ENCODE data around the gene PPM1F. TPM values are rescaled to one million over a fixed set of nuclear protein-coding genes. Genes with fewer than 3 reads are reported as not detected.
"Not testable (repeated sequence)": the region's sequence is repeated elsewhere in the genome, so short reads cannot be mapped to it uniquely, and the experiment has no call there.

The PPM1F gene
- total RNA-seq, 1 donor from 2014 or later = 30.3 TPM

DNA sequence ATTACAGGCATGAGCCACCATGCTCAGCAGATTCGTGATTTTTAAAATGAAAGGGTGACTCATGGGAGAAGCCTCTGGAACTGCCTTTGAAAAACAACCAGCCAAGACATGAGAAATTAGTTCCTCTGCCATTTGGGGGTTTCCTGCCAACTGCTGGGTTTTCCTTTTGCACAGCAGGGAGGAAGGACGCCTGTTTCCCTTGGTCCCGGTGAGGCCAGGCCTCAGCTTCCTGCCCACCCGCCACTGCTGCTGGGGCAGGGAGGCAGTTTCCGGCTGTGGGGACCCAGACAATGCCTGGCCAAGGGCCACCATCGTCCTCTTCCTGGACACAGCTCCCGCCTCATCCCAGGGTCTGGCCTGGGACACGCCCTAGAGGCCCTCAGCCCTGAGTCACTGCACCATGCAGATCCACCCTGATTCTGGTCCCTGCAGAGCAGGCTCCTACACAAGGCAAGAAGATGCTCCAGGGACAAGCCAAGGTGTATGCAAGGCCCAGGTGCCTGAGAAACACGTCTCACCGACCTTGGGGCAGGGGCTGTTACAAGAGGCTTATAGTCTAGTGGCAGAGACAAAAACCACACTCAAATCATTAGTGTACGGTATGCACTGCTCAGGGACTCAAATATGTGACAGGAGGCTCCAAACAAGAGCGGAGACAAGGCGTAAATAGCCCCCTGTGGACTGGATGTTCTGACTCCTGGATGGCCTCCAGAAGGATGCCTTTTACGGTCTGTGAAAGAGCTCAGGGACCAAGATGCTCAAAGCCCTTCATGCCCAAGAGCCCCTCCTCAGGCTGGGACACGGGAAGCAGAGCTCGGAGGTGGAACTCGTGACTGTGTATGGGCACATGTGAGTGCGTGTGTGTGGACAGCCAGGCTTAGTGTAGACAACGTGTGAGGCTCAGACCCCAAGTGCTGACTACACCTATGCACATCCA lies 10.0 kb downstream of the PPM1F start:
- DNase-seq (ENCODE audit: low read depth) = peak; percentile 83

DNA sequence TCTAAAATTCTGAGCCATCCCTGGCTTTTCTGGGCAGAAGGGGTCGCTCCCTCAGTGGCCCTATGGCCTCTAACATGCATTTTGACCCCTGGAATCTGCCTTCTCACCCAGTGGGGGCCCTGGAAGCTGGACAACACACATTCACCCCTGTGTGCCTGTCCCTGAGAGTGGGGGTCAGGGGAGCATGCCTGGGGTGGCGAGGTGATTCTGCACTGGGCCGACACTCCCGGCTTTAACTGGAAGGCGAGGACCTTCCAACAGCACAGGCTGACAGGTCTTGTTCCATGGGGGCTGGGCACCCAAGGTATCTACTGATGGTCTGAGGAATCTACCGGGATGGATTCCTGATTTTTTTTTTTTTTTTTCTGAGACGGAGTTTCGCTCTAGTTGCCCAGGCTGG lies 10.7 kb downstream of the PPM1F start:
- DNase-seq (ENCODE audit: low read depth) = no peak

DNA sequence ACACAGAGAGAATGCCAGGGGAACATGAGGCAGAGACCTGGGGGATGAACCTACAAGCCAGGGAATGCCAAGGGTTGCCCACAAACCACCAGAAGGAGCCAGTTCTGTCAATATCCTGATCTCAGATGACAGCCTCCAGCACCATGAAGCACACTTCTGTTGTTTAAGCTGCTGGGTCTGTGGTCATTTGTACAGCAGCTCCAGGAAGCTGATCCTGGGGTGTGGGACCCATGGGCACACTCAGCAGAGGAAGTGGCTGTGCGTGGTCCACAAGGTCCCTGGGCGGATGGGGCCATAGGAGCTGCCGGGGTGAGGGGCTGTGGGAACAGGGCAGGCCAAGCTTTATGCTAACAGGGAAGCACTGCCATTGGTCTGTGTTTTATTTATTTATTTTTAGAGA lies 12.1 kb downstream of the PPM1F start:
- DNase-seq (ENCODE audit: low read depth) = peak; percentile 31

DNA sequence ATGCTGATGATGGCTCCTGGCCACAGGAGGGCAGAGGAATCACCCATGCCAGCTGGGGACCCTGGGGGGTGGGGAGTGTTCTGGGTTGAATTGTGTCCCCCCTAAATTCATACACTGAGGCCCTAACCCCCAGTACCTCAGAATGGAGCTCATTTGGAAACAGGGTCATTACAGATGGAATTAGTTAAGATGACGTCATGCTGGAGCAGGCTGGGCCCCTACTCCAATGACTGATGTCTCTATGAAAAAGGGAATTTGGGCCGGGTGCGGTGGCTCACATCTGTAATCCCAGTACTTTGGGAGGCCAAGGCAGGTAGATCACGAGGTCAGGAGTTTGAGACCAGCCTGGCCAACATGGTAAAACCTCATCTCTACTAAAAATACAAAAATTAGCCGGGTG lies 12.7 kb downstream of the PPM1F start:
- not testable (repeated sequence) for DNase-seq (ENCODE audit: low read depth)

DNA sequence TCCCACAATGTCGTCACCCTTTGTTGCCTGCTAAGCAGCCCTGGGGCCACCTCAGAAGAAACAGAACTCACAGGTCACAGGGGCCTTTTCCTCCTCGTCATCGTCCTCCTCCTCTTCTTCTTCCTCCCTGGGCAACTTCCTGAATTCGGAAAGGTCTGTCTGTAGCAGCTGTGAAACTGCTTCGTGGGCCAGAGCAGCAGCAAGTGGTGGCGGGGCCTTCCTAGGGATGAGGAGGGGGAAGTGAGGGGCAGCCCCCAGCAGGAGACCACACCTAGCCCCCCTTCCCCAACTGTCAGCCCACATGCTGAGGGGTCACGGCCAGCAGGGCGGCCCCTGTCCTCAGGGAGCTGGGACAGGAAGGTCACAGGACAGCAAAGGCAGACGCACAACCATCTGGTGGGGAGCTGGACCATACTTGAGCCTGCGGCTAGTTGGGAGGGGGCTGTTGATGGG lies 13.2 kb downstream of the PPM1F start:
- no peak for DNase-seq (ENCODE audit: low read depth)

DNA sequence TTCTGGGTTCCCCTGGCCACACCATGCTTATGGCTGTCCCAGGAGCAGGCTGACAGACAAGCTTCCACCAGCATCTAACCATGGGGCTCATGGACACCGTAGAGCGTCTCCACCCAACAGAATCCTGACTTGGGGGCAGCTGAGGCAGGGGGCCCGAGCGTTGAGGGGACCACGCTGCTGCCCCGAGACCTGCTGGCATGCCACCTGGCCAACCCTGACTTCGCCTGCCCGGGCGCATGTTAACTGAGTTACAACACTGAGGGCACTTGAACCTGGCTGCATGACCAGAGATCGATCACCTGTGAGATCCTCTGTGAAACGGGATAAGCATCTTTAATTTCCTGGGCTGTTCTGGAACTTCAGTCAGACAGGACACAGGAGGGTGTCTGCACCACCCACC lies 13.7 kb downstream of the PPM1F start:
- DNase-seq (ENCODE audit: low read depth) = no peak

DNA sequence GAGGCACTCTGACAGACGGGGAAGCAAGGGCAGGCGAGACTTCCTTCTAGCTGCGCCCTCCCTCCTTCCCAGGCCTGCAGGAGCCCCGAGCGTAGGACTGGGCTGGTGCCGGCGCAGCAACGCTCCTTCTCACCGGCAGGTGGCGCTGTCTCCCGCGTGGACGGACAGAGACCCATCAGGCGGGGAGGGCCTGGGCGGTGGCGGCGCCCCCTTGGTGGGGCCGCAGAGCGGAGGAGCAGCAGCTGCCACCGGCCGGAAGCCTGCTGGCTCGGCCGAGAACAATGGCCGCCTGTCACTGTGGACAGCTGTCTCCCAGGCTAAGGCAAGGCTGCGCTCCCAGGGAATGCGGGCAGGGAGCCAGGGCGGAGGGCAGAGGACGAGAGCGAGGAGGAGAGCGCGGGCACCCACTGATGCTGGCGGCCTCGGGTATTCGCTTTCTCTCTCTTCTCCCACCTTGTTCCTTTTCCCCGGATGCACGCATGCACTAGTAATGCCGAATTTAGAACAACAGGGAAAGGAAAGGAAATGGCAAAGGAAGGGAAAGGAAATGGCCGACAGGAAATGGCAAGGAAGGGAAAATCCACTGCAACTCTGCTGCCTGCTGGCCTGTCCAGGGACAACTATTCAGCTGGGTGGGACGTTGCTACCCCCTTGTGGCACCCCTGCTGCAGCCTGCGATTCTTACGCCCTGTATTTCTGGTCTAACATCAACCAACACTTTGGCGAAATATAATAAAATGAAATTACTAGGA lies 14.4 kb downstream of the PPM1F start:
- DNase-seq (ENCODE audit: low read depth) = peak; percentile 76

DNA sequence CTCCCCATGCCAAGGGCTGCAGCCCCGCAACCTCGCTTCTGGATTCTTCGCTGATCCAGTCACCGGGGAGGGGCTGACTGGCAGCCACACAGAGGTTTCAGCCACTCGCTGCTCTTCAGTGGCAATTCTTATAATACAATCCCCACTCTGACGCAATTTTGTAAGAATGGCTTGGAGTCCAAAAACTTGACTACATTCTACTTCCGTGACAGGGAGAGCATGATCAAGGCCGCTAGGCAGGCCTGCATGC lies 14.9 kb downstream of the PPM1F start:
- peak; percentile 77 for DNase-seq (ENCODE audit: low read depth)

DNA sequence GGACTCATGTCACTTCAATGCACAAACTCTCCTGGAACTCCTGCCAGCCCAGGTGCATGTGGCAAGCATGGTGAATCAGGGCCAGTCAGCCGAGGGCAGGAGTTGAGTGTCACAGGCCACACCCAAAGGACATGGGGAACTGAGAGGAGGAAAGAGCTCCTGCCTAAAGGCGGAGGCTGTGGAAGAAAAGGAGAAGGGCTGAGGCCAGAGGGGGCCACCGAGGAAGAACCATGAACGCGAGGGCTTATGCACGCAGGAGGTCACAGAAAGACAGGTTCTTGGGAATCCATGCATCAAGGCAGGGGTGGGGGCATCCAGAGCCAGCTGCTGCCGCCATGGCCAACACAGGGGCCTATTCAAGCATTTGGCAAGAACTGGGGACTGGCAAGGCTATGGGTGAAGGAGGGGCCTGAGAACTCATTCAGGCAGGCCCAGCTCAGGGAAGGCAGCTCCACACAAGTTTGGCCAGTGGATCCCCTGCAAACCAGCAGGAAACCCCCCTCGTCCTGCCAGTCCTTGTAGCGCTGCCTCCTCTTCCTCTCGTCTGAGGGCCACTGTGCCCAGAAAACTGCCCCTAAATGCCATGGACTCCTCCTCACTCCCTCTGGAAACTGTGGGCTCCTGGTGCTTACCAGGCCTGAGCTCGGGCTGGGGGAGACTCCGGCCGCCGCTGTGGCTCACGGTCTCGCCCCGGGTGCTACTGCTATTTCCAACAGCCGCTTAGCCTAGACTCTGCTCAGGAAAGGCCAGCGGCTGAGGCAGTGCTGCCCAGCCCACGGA lies 15.4 kb downstream of the PPM1F start:
- DNase-seq (ENCODE audit: low read depth) = peak; percentile 15

DNA sequence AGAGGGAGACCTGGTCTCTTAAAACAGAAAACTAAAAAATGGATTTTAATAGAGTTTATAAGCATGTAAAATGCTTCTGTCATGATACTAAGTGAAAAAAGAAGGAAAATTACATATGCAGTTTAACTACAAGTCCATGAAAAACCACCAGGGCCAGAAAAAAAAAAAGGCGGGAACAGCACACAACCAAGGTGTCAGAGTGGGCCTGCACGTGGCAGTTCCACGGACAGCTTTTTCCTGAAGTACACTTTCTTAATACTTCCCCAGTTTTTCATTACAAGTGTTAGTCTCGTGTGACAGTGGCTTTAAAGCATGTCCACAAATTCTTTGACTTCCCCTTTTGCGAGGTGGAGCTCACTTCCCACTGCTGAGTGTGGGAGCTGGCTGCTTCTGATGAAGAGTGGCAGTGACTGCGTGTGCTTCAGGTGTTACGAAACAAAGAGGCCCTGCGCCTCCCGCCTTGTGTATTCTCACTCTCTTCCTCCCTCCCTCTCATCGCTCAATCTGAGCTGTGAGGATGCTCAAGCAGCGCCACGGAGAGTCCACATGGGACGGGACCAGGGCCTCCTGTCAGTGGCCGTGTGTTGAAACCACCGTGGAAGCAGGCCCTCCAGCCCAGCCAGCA lies 16.4 kb downstream of the PPM1F start:
- no peak for DNase-seq (ENCODE audit: low read depth)

DNA sequence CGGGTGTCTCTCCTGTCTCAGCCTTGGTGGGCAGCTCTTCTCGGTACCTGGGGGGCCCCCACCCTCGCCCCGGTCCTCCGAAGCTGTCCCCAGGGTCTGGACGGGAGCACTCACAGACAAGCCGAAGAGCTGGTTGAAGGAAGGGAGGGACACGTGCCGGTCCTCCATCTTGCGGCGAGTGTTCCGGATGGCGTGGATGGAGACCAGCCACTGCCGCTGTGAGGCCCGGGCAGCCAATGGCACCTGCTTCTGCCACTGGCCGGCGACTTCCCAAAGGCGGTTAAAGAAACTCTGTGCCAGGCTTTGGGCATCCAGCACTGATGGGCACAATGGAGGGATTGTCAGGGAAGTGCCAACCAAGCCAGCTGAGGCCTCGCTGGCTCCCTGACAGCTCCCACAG lies 18.7 kb downstream of the PPM1F start:
- no peak for DNase-seq (ENCODE audit: low read depth)

DNA sequence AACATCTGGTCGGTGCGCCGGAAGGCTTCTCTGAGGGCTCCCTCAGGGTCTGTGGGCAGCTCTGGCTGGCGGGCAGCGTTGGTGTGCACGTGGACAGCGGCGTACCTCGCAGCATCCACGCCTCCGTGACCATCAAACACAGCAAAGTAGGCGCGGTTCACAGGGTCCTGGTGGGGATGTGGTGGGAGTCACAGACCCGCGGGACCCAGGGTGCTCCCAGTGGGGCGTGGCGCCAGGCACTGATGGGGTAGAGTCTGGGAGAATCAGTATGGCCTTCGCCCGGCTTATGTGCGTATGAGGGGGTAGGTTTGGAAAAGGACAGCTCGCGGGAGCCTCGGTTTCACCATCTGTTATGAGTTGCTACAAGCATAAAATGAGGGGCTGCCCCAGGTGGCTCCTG lies 19.2 kb downstream of the PPM1F start:
- no peak for DNase-seq (ENCODE audit: low read depth)

DNA sequence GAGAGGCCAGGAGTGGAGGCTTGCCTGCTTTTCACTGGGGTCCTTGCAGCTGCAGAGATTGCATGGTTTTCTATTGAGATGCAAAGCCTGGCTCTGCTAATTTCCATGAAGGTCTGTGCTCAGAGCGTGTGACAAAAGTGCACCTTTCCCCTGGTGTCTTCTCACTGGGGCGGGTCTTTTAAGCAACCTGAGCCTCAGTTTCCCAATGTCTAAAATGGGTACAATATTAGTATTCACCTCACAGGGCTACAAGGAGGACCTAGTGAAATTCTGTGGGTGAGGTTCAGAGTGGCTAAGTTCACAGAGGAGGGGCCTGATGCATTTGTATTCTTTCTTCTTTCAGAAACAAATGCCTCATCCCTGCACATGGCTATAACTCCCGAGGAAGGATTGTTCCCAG lies 20.3 kb downstream of the PPM1F start:
- DNase-seq (ENCODE audit: low read depth) = no peak

DNA sequence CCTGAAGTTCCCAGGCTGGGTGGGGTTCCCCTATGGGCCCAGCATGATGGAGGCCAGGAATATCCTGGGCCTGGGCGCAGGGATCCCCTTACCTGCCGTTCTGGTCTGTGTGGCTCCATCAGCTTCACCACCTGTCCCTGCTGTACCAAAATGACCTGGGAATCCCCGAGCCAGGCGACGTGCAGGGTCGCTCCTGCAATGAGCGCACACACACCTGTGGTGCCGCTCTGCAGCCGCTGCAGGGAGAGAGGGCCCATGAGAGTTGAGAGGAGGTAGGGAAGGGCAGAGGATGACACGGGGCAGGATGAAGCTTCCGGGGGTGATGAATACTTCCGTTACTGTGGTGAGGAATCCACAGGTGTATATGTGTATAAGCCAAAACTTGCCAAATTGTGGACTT lies 21.6 kb downstream of the PPM1F start:
- DNase-seq (ENCODE audit: low read depth) = no peak

DNA sequence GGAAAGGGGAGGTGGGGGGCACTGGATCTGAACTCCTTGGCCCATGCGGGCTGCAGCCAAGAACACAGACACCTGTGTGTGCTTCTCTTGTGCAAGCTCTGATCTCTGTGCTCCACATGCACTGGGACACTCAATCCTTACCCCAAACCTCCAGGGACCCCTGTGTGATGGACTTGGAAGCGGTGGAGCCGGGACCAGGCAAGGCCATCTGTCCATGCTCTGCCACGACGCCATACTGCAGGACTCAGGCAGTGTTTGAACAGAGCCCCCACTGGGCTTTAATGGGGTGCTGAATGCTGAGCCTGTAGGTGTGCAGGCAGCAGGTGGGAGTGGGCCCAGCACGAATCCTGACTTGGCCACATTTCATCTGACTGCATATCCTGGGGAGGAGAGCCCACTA lies 23.4 kb downstream of the PPM1F start:
- DNase-seq (ENCODE audit: low read depth) = no peak

DNA sequence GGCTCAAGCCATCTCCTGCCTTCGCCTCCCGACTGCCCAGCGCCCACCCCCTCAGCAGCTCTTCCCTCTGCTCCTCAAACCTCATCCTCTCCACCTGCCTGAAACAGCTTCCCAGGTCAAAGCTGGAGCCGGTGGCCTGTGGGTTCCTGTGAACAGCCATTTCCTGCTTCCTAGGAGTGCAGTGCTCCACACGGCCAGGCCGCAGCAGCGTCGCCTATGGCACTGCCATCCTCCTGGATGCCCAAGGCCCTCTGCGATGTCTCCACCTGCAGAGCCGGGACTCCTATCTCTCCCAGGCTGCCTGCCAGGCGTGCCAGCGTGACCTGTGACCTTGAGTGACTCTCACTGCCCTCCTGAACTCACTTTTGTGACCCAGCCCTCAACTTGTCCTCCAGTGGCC lies 24.6 kb downstream of the PPM1F start:
- no peak for DNase-seq (ENCODE audit: low read depth)

DNA sequence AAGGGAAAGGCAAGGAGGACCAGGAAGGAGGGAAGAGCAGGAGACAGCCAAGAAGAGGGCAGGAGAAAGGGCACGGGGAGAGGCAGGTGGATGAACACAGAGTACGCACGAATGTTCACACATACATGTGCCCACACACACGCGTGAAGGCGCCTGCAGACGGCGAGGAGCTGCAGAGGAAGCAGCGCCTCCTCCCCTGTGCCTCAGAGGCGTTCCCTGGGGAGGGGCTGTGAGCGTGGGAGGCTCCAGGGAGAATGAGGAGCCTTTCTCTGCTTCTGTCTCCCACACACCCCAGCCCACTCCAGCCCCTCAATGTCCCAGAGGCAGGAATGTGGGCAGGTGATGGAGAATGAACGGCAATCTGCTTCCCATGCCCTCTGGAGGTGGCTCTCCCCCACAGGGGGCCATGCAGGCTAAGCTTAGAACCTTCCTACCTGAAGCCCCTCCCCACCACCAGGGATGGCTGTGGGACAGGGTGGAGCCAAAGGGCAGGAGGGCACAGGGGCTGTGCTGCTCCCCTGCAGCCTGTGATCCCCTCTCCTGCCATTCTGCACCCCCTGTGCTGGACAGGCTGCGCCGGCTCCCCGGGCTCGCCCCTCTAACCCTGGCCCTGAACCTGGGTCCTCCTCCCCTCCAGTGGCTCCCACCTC lies 25.3 kb downstream of the PPM1F start:
- no peak for DNase-seq (ENCODE audit: low read depth)

DNA sequence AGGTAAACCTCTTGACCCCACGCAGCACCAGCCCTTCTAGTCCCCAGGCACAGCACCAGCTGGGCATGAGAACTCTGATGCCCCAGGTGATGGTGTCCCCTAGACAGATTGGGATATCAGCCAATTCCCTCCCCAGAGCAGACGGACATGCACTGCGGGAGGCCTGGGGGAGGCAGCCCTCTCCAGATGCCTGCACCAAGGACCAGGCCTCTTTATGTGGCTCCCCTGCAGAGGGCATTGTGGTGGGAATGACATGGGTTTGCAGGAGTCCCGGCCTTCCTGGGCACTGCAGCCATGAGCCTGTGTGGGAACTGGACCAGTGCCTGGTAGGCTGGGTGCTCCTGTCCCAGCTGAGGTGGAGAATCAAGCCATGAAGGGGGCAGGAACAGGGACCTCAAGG lies 25.9 kb downstream of the PPM1F start:
- DNase-seq (ENCODE audit: low read depth) = no peak

DNA sequence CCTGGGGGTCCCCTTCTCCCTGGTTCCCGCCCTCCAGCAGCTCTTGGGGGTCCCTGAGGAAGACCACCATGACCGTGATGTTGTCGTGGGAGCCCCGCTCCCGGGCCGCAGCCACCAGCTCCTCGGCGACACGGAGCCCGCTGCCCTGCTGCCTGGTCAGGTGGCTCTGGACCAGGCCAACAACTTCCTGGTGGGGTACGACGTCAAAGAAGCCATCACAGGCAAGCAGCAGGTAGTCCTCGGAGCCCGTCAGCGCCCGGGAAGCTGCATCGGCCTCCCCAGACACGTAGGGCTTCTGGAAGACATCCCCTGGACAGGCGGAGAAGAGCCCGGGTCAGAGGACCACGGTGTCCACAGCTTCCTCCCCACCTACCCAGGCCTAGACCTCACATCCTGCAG lies 29.5 kb downstream of the PPM1F start:
- no peak for DNase-seq (ENCODE audit: low read depth)

DNA sequence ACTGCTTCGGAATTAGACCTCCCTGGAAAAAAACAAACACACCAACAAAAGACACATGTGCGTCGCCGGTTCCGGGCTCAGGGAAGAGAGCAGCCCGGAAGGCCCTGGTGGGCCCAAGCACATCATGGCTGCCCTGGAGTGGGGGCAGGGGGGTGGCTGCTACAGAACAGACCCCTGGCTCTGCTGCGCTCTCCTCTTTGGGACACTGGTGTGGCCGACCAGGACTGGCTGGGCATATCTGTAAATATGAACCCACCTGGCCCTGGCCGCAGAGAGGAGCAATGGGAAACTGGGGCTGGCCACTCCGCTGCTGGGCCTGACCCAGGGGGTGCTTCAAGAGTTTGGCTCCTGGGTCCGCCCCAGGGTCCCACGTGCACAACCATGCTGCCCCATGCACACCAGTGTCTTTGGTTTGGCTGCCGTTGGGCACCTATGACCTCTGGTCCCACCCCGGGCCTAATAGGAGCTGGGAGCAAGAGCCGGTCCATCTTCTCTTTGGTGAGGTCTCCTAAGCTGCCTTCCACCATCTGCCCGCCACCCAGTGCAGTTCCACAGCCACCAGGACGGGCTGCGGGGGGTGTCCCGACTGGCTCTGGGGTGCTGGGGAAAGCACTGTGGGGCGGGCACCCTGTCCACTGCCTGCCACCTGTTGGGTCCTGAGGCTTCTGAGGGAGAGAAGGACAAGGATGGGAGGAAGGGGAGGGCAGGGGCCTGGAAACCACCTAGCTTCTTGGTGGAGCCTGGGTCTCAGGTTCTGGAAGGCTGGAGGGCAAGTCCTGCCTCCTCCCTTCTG lies 30.1 kb downstream of the PPM1F start:
- DNase-seq (ENCODE audit: low read depth) = no peak

DNA sequence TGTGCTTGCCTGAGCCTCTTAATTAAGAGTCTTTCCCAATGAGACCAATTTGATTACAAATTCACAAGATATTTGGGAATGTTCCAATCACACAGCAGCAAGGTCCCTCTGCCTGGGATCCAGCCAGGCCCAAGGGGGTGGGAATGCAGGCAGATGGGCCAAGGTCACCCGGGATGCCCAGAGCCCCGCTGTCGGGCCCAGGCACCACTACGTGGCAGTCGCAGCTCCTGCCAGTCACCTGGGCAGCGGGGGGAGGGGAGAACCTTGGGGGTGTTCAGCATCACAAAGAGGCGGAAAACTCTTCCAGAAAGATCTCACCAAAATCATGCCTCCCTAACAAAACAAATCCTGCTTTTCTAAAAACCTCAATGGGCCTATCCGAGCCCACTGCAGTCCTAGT lies 30.9 kb downstream of the PPM1F start:
- no peak for DNase-seq (ENCODE audit: low read depth)

Measured in renal cortical epithelial cell (primary cell).